Type B pancreatic cell (in vitro differentiated cells): ENCODE data around the gene PITPNC1. TPM values are rescaled to one million over a fixed set of nuclear protein-coding genes. Genes with fewer than 3 reads are reported as not detected.

ENCODE experiments used
- DNase-seq: peaks from one replicate; pipeline ENCODE4 v3.0.0; 2021; ENCODE audit warnings: mixed read lengths; ENCODE audit not compliant: unreplicated experiment; ENCODE audit errors: extremely low spot score
- H3K27ac Mint-ChIP-seq: 2 replicates; pipeline ENCODE4 v1.8.0; 2021; ENCODE audit warnings: mild to moderate bottlenecking, mixed read lengths
- H3K27me3 Mint-ChIP-seq: 2 replicates; pipeline ENCODE4 v1.8.0; 2021; ENCODE audit warnings: mixed read lengths
- H3K36me3 Mint-ChIP-seq: 2 replicates; pipeline ENCODE4 v1.8.0; 2021; ENCODE audit warnings: mixed read lengths
- H3K4me1 Mint-ChIP-seq: one replicate; pipeline ENCODE4 v1.8.0; 2021; ENCODE audit warnings: mixed read lengths; ENCODE audit not compliant: unreplicated experiment
- H3K4me3 Mint-ChIP-seq: 2 replicates; pipeline ENCODE4 v1.8.0; 2021; ENCODE audit warnings: mild to moderate bottlenecking, mixed read lengths
- H3K9me3 Mint-ChIP-seq: 2 replicates; pipeline ENCODE4 v1.8.0; 2021; ENCODE audit warnings: mixed read lengths
- CTCF ChIP-seq: fragments of 200-600 bp; sonication (generic); conservative IDR thresholded peaks from 2 replicates; pipeline ENCODE4 v1.5.0; 2021; ENCODE audit warnings: antibody characterized with exemption, mild to moderate bottlenecking
- total RNA-seq: library from RNA; stranded (reverse); gene quantifications from 2 replicates; pipeline ENCODE4 v1.2.1, GENCODE V29; 2021; ENCODE audit warnings: low replicate concordance

PITPNC1 gene
- total RNA-seq, 1 donor from 2014 or later, result 18.7 TPM

- Mint-ChIP-seq H3K4me1 (peaks cover 9% of the 10 kb centered on the region), H3K27me3 (no peaks in the 10 kb centered on the region), H3K9me3 (no peaks in the 10 kb centered on the region), H3K27ac (no peak overlapping the region), H3K36me3 (no peaks in the 10 kb centered on the region), H3K4me3 (no peak overlapping the region)
- TF ChIP-seq CTCF, result no peak
- DNase-seq, result no peak
Observed at GRCh38 chr17:67549820-67550219, 172.7 kb downstream of the PITPNC1 start.

- no peak for TF ChIP-seq CTCF
- Mint-ChIP-seq H3K27ac (no peak overlapping the region), H3K9me3 (no peaks in the 10 kb centered on the region), H3K27me3 (no peaks in the 10 kb centered on the region), H3K4me3 (no peak overlapping the region), H3K36me3 (peaks cover 6% of the 10 kb centered on the region), H3K4me1 (peaks cover 13% of the 10 kb centered on the region)
- no peak for DNase-seq
Observed at GRCh38 chr17:67554634-67555033, 177.6 kb downstream of the PITPNC1 start.

- peaks cover 6% of the 10 kb centered on the region for H3K36me3 Mint-ChIP-seq
- H3K27ac Mint-ChIP-seq, result no peak overlapping the region
- H3K9me3 Mint-ChIP-seq, result no peaks in the 10 kb centered on the region
- H3K4me1 Mint-ChIP-seq, result peaks cover 12% of the 10 kb centered on the region
- H3K27me3 Mint-ChIP-seq, result no peaks in the 10 kb centered on the region
- no peak for TF ChIP-seq CTCF
- DNase-seq, result no peak
- H3K4me3 Mint-ChIP-seq, result no peak overlapping the region
Observed at GRCh38 chr17:67555855-67556254, 178.8 kb downstream of the PITPNC1 start.

- TF ChIP-seq CTCF, result no peak
- H3K27me3 Mint-ChIP-seq, result no peaks in the 10 kb centered on the region
- no peak overlapping the region for H3K4me3 Mint-ChIP-seq
- DNase-seq, result no peak
- H3K36me3 Mint-ChIP-seq, result peaks cover 6% of the 10 kb centered on the region
- H3K4me1 Mint-ChIP-seq, result peaks cover 7% of the 10 kb centered on the region
- no peak overlapping the region for H3K27ac Mint-ChIP-seq
- no peaks in the 10 kb centered on the region for H3K9me3 Mint-ChIP-seq
Observed at GRCh38 chr17:67557052-67557845, 180.2 kb downstream of the PITPNC1 start.

GRCh38 chr17:67557921-67558320, 180.8 kb downstream of the PITPNC1 start:
- TF ChIP-seq CTCF, result no peak

More at GRCh38 chr17:67557921-67558320, 180.8 kb downstream of the PITPNC1 start:
- peaks cover 6% of the 10 kb centered on the region for H3K36me3 Mint-ChIP-seq
- no peaks in the 10 kb centered on the region for H3K9me3 Mint-ChIP-seq
- no peak for DNase-seq
- no peaks in the 10 kb centered on the region for H3K27me3 Mint-ChIP-seq
- no peak overlapping the region for H3K4me3 Mint-ChIP-seq
- peaks cover 7% of the 10 kb centered on the region for H3K4me1 Mint-ChIP-seq
- H3K27ac Mint-ChIP-seq, result no peak overlapping the region
